Smooth muscle cell (in vitro differentiated cells): Measurements from ENCODE around the gene DAB2IP. TPM values are rescaled to one million over a fixed set of nuclear protein-coding genes. Genes with fewer than 3 reads are reported as not detected.

Source experiments
- DNase-seq: peaks from one replicate; lab custom pipeline; 2025; ENCODE audit not compliant: unreplicated experiment; lab: John Stamatoyannopoulos, UW
- H2AFZ ChIP-seq: fragments of 200-600 bp; sonication (generic); 2 replicates; pipeline ENCODE4 v1.6.0; 2016; ENCODE audit warnings: antibody characterized with exemption, low read depth, mild to moderate bottlenecking
- H3F3A ChIP-seq: fragments of 200-600 bp; sonication (generic); 2 replicates; pipeline ENCODE4 v1.6.0; 2017; ENCODE audit warnings: antibody characterized with exemption, low read depth
- H3K27ac ChIP-seq: fragments of 200-600 bp; sonication (generic); 2 replicates; pipeline ENCODE4 v1.5.1; 2016; ENCODE audit warnings: low read depth, mild to moderate bottlenecking
- H3K27me3 ChIP-seq: fragments of 200-600 bp; sonication (generic); 2 replicates; pipeline ENCODE4 v1.6.1; 2016; ENCODE audit warnings: low read depth, mild to moderate bottlenecking
- H3K36me3 ChIP-seq: fragments of 200-600 bp; sonication (generic); 2 replicates; pipeline ENCODE4 v1.5.1; 2016; ENCODE audit warnings: low read depth
- H3K4me1 ChIP-seq: fragments of 200-600 bp; sonication (generic); 2 replicates; pipeline ENCODE4 v1.5.1; 2016; ENCODE audit warnings: low read depth
- H3K4me2 ChIP-seq: fragments of 200-600 bp; sonication (generic); 2 replicates; pipeline ENCODE4 v1.6.0; 2016; ENCODE audit warnings: mild to moderate bottlenecking
- H3K4me3 ChIP-seq: fragments of 200-600 bp; sonication (generic); 2 replicates; pipeline ENCODE4 v1.5.1; 2016; ENCODE audit warnings: mild to moderate bottlenecking
- H3K79me2 ChIP-seq: fragments of 200-600 bp; sonication (generic); 2 replicates; pipeline ENCODE4 v1.6.0; 2016; ENCODE audit warnings: low read depth, mild to moderate bottlenecking
- H3K9ac ChIP-seq: fragments of 200-600 bp; sonication (generic); 2 replicates; pipeline ENCODE4 v1.6.0; 2016; ENCODE audit warnings: low read depth
- H3K9me3 ChIP-seq: fragments of 200-600 bp; sonication (generic); replicated peaks from 2 replicates; pipeline ENCODE4 v1.5.1; 2016; ENCODE audit warnings: low read depth
- H4K20me1 ChIP-seq: fragments of 200-600 bp; sonication (generic); 2 replicates; pipeline ENCODE4 v1.6.0; 2016; ENCODE audit warnings: low read depth
- WGBS: methylation state at CpG from one replicate; pipeline ENCODE4 v1.1.7; 2016; ENCODE audit warnings: low lambda C conversion rate; 5-methylcytosine and 5-hydroxymethylcytosine counted together
- polyA plus RNA-seq: library from polyadenylated mRNA; unstranded; fragments of >200 nt; fragmentation: Nextera tagmentation; extraction: Ambion mirVana; gene quantifications from 2 replicates; pipeline ENCODE4 v1.2.1, GENCODE V29; 2016
- total RNA-seq: library from RNA; depleted of rRNA; stranded (reverse); fragments of >200 nt; gene quantifications from 2 replicates; pipeline ENCODE4 v1.2.3, GENCODE V29; 2014
- TF ChIP-seq, protein P1 (sequence below): fragments of 200-600 bp; sonication (generic); IDR thresholded peaks from 2 replicates; pipeline ENCODE4 v1.5.1; 2017; ENCODE audit warnings: borderline replicate concordance, mild to moderate bottlenecking, antibody characterized with exemption; ENCODE audit not compliant: insufficient read depth, poor library complexity, severe bottlenecking

DAB2IP gene
- total and polyA plus RNA-seq, 2 experiments from 2014 or later: 10.4 to 15.5 TPM

DNA sequence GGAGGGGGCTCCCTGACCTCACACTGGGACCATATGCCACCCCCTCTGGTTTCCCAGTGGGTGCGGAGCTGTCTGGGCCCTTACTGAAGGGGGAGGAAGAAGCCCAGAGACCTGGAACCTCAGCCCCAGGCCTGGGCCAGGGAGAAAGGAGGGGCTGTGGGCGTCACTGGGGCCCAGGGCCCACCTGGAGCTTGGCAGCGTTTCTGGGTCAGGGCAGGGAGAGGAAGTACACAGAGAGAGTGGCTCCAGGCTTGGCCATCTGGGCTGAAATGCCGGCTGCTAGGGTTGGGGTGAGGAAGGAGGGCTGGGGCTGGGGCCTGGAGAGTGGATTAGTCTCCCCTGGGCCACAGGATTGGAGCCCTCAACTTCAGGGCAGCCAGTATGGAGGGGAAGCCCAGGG, 6.4 kb upstream of the DAB2IP start:
- H3K9me3 ChIP-seq: no peaks in the 10 kb centered on the region
- H3K27ac ChIP-seq: no peak overlapping the region
- no peak overlapping the region for H3K4me3 ChIP-seq
- H4K20me1 ChIP-seq: peaks cover 18% of the 10 kb centered on the region
- H3K79me2 ChIP-seq: no peaks in the 10 kb centered on the region
- H2AFZ ChIP-seq: no peak overlapping the region
- no peak overlapping the region for H3K9ac ChIP-seq
- H3K4me1 ChIP-seq: peaks cover 12% of the 10 kb centered on the region
- H3K36me3 ChIP-seq: no peaks in the 10 kb centered on the region
- H3F3A ChIP-seq: no peaks in the 10 kb centered on the region
- no peak for DNase-seq
- 83% methylated on average over 4 of the region's 4 CpGs for WGBS
- no peak overlapping the region for H3K4me2 ChIP-seq
- H3K27me3 ChIP-seq: no peaks in the 10 kb centered on the region
- TF ChIP-seq, protein P1, sequence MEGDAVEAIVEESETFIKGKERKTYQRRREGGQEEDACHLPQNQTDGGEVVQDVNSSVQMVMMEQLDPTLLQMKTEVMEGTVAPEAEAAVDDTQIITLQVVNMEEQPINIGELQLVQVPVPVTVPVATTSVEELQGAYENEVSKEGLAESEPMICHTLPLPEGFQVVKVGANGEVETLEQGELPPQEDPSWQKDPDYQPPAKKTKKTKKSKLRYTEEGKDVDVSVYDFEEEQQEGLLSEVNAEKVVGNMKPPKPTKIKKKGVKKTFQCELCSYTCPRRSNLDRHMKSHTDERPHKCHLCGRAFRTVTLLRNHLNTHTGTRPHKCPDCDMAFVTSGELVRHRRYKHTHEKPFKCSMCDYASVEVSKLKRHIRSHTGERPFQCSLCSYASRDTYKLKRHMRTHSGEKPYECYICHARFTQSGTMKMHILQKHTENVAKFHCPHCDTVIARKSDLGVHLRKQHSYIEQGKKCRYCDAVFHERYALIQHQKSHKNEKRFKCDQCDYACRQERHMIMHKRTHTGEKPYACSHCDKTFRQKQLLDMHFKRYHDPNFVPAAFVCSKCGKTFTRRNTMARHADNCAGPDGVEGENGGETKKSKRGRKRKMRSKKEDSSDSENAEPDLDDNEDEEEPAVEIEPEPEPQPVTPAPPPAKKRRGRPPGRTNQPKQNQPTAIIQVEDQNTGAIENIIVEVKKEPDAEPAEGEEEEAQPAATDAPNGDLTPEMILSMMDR: no peak

DNA sequence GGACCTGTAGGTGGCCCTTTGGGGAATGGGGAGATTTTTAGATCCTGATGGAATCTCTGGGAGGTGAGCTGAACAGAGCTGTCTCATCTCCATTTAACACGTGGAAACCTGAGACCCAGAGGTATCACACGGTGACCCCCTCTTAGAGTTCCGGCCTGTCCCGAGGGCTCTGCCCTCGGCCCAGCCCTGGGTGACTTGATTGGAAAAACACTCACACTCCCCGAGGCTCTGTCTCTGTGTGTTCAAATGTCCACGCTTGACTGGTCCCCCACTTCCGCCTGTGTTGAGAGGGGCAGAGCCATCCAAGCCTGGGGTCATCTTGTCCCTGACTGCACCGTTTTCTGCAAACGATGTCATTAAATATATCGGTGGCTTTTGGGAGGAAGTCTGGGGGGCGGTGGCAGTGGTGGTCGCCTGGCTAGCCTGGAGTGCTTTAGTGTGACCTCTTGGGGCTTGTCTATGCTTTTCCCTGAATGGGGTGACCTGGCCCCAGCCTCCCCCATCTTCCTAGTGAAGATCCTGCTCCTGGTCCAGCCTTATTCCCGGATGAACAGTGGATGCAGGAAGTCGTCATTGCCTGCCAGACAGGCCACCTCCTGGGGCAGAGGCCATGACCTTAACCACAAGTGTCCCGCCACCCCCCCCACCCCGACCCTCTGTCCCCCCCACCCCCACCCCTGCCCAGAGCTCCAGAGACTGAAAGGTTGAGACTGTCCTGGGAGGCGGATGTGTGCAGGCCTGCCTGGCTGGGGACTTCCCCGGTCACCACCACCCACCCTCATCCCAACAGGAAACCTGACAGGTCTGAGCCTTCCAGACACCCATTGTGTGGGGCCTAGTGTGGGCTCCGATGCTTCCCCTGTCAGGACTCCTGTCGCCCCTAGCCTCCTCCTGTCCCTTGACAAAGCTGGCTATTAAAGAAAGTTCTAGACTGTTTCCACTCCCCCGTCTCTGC, 5.3 kb upstream of the DAB2IP start:
- no peak overlapping the region for H3K27ac ChIP-seq
- peaks cover 18% of the 10 kb centered on the region for H4K20me1 ChIP-seq
- H3K27me3 ChIP-seq: no peaks in the 10 kb centered on the region
- H3K9me3 ChIP-seq: no peaks in the 10 kb centered on the region
- no peaks in the 10 kb centered on the region for H3K79me2 ChIP-seq
- no peak overlapping the region for H3K4me3 ChIP-seq
- H3K4me2 ChIP-seq: no peak overlapping the region
- no peak overlapping the region for H2AFZ ChIP-seq
- H3K9ac ChIP-seq: no peak overlapping the region
- no peaks in the 10 kb centered on the region for H3K36me3 ChIP-seq
- 77% methylated on average over 19 of the region's 22 CpGs for WGBS
- H3K4me1 ChIP-seq: peaks cover 19% of the 10 kb centered on the region
- DNase-seq: no peak
- TF ChIP-seq, protein P1: no peak
- H3F3A ChIP-seq: peaks cover 3% of the 10 kb centered on the region

DNA sequence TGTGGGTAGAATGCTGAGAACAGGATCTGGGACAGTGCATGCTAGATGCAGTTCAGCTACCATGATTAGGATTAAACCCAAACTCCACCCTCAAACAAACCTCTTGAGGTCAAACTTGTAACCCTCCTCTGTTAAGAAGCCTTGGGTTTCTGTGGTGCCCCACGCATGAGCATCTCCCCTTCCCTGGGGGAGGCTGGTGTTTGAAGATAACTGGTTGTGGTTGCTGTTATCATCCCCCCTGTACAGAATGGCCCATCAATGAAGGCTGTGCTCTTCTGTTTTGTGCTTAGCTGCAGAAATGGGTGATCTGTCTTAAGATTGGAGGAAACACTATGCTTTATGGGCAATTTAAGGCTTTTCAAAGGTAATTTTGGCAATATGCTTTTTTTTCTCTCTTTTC, 4.4 kb upstream of the DAB2IP start:
- no peaks in the 10 kb centered on the region for H3K36me3 ChIP-seq
- H3K79me2 ChIP-seq: peaks cover 1% of the 10 kb centered on the region
- TF ChIP-seq, protein P1: no peak
- H3K9ac ChIP-seq: no peak overlapping the region
- H4K20me1 ChIP-seq: peaks cover 16% of the 10 kb centered on the region
- no peak overlapping the region for H3K4me2 ChIP-seq
- no peak for DNase-seq
- H3F3A ChIP-seq: peaks cover 3% of the 10 kb centered on the region
- no peak overlapping the region for H3K4me3 ChIP-seq
- H2AFZ ChIP-seq: no peak overlapping the region
- 39% methylated on average over 1 of the region's 1 CpG for WGBS
- H3K4me1 ChIP-seq: peaks cover 21% of the 10 kb centered on the region
- no peaks in the 10 kb centered on the region for H3K27me3 ChIP-seq
- no peaks in the 10 kb centered on the region for H3K9me3 ChIP-seq
- no peak overlapping the region for H3K27ac ChIP-seq
